Smooth muscle cell (in vitro differentiated cells): Measurements from ENCODE around the gene CFAP20DC. TPM values are rescaled to one million over a fixed set of nuclear protein-coding genes. Genes with fewer than 3 reads are reported as not detected.

Experiments
- DNase-seq: peaks from one replicate; lab custom pipeline; 2025; ENCODE audit not compliant: unreplicated experiment; lab: John Stamatoyannopoulos, UW
- H2AFZ ChIP-seq: fragments of 200-600 bp; sonication (generic); 2 replicates; pipeline ENCODE4 v1.6.0; 2016; ENCODE audit warnings: antibody characterized with exemption, low read depth, mild to moderate bottlenecking
- H3F3A ChIP-seq: fragments of 200-600 bp; sonication (generic); 2 replicates; pipeline ENCODE4 v1.6.0; 2017; ENCODE audit warnings: antibody characterized with exemption, low read depth
- H3K27ac ChIP-seq: fragments of 200-600 bp; sonication (generic); 2 replicates; pipeline ENCODE4 v1.5.1; 2016; ENCODE audit warnings: low read depth, mild to moderate bottlenecking
- H3K27me3 ChIP-seq: fragments of 200-600 bp; sonication (generic); 2 replicates; pipeline ENCODE4 v1.6.1; 2016; ENCODE audit warnings: low read depth, mild to moderate bottlenecking
- H3K36me3 ChIP-seq: fragments of 200-600 bp; sonication (generic); 2 replicates; pipeline ENCODE4 v1.5.1; 2016; ENCODE audit warnings: low read depth
- H3K4me1 ChIP-seq: fragments of 200-600 bp; sonication (generic); 2 replicates; pipeline ENCODE4 v1.5.1; 2016; ENCODE audit warnings: low read depth
- H3K4me2 ChIP-seq: fragments of 200-600 bp; sonication (generic); 2 replicates; pipeline ENCODE4 v1.6.0; 2016; ENCODE audit warnings: mild to moderate bottlenecking
- H3K4me3 ChIP-seq: fragments of 200-600 bp; sonication (generic); 2 replicates; pipeline ENCODE4 v1.5.1; 2016; ENCODE audit warnings: mild to moderate bottlenecking
- H3K79me2 ChIP-seq: fragments of 200-600 bp; sonication (generic); 2 replicates; pipeline ENCODE4 v1.6.0; 2016; ENCODE audit warnings: low read depth, mild to moderate bottlenecking
- H3K9ac ChIP-seq: fragments of 200-600 bp; sonication (generic); 2 replicates; pipeline ENCODE4 v1.6.0; 2016; ENCODE audit warnings: low read depth
- H3K9me3 ChIP-seq: fragments of 200-600 bp; sonication (generic); replicated peaks from 2 replicates; pipeline ENCODE4 v1.5.1; 2016; ENCODE audit warnings: low read depth
- H4K20me1 ChIP-seq: fragments of 200-600 bp; sonication (generic); 2 replicates; pipeline ENCODE4 v1.6.0; 2016; ENCODE audit warnings: low read depth
- WGBS: methylation state at CpG from one replicate; pipeline ENCODE4 v1.1.7; 2016; ENCODE audit warnings: low lambda C conversion rate; 5-methylcytosine and 5-hydroxymethylcytosine counted together
- polyA plus RNA-seq: library from polyadenylated mRNA; unstranded; fragments of >200 nt; fragmentation: Nextera tagmentation; extraction: Ambion mirVana; gene quantifications from 2 replicates; pipeline ENCODE4 v1.2.1, GENCODE V29; 2016
- total RNA-seq: library from RNA; depleted of rRNA; stranded (reverse); fragments of >200 nt; gene quantifications from 2 replicates; pipeline ENCODE4 v1.2.3, GENCODE V29; 2014
- TF ChIP-seq, protein P1 (sequence below): fragments of 200-600 bp; sonication (generic); IDR thresholded peaks from 2 replicates; pipeline ENCODE4 v1.5.1; 2017; ENCODE audit warnings: borderline replicate concordance, mild to moderate bottlenecking, antibody characterized with exemption; ENCODE audit not compliant: insufficient read depth, poor library complexity, severe bottlenecking

Gene CFAP20DC
- total and polyA plus RNA-seq, 2 experiments from 2014 or later = 7.9 to 11.6 TPM

GRCh38 chr3:58723173-58723572 is 326.7 kb downstream of the CFAP20DC start:
- Histone ChIP-seq H3K27me3 (no peaks in the 10 kb centered on the region), H4K20me1 (no peaks in the 10 kb centered on the region), H3K79me2 (no peaks in the 10 kb centered on the region), H3K4me3 (no peak overlapping the region), H3F3A (no peaks in the 10 kb centered on the region), H3K4me1 (peaks cover 5% of the 10 kb centered on the region), H3K36me3 (no peaks in the 10 kb centered on the region), H3K4me2 (no peak overlapping the region), H3K27ac (no peak overlapping the region), H2AFZ (no peak overlapping the region), H3K9ac (no peak overlapping the region), H3K9me3 (no peaks in the 10 kb centered on the region)
- DNase-seq = no peak
- WGBS = 82% methylated on average over 3 of the region's 3 CpGs
- TF ChIP-seq, protein P1, sequence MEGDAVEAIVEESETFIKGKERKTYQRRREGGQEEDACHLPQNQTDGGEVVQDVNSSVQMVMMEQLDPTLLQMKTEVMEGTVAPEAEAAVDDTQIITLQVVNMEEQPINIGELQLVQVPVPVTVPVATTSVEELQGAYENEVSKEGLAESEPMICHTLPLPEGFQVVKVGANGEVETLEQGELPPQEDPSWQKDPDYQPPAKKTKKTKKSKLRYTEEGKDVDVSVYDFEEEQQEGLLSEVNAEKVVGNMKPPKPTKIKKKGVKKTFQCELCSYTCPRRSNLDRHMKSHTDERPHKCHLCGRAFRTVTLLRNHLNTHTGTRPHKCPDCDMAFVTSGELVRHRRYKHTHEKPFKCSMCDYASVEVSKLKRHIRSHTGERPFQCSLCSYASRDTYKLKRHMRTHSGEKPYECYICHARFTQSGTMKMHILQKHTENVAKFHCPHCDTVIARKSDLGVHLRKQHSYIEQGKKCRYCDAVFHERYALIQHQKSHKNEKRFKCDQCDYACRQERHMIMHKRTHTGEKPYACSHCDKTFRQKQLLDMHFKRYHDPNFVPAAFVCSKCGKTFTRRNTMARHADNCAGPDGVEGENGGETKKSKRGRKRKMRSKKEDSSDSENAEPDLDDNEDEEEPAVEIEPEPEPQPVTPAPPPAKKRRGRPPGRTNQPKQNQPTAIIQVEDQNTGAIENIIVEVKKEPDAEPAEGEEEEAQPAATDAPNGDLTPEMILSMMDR = no peak

- H3K27ac ChIP-seq = no peak overlapping the region
- 72% methylated on average over 4 of the region's 4 CpGs for WGBS
- DNase-seq = no peak
- no peak overlapping the region for H2AFZ ChIP-seq
- no peaks in the 10 kb centered on the region for H3K36me3 ChIP-seq
- TF ChIP-seq, protein P1 = no peak
- H3K4me3 ChIP-seq = no peak overlapping the region
- no peaks in the 10 kb centered on the region for H3F3A ChIP-seq
- H4K20me1 ChIP-seq = no peaks in the 10 kb centered on the region
- peaks cover 5% of the 10 kb centered on the region for H3K4me1 ChIP-seq
- no peaks in the 10 kb centered on the region for H3K27me3 ChIP-seq
- no peak overlapping the region for H3K4me2 ChIP-seq
- no peaks in the 10 kb centered on the region for H3K79me2 ChIP-seq
- no peaks in the 10 kb centered on the region for H3K9me3 ChIP-seq
- H3K9ac ChIP-seq = no peak overlapping the region
These were observed 327.3 kb downstream of the CFAP20DC start for GRCh38 chr3:58722561-58722960.

DNA sequence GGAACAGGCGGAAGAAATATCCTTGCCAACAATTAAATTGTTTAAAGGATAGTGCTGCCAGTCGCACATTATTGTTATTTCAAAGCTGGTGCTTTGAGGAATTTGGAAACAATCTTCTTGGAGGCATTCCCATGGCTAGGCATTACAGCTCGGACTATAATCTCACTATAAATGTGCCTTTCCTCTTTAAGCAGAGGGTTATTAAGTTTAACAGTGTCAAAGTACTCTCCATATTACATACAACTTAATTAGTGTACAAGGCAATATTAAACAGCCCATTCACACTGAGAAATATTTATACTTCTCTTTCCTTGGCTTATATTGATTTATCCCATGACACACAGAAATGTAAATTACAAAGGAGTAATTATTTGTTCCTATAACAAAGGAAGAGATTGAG is 329.3 kb downstream of the CFAP20DC start:
- Histone ChIP-seq H3K9me3 (no peaks in the 10 kb centered on the region), H3K36me3 (no peaks in the 10 kb centered on the region), H3K4me2 (no peak overlapping the region), H3K4me1 (peaks cover 5% of the 10 kb centered on the region), H4K20me1 (no peaks in the 10 kb centered on the region), H3K27ac (no peak overlapping the region), H3K27me3 (no peaks in the 10 kb centered on the region), H3K4me3 (no peak overlapping the region), H3F3A (no peaks in the 10 kb centered on the region), H2AFZ (no peak overlapping the region), H3K79me2 (no peaks in the 10 kb centered on the region), H3K9ac (no peak overlapping the region)
- DNase-seq = no peak
- 93% methylated on average over 3 of the region's 3 CpGs for WGBS
- TF ChIP-seq, protein P1 = no peak

- H3K9me3 ChIP-seq = no peaks in the 10 kb centered on the region
- WGBS = 39% methylated on average over 2 of the region's 2 CpGs
- no peak for DNase-seq
- H3K79me2 ChIP-seq = no peaks in the 10 kb centered on the region
- H3K27me3 ChIP-seq = no peaks in the 10 kb centered on the region
- no peaks in the 10 kb centered on the region for H3K36me3 ChIP-seq
- no peak overlapping the region for H3K27ac ChIP-seq
- H2AFZ ChIP-seq = no peak overlapping the region
- H3K4me2 ChIP-seq = no peak overlapping the region
- no peaks in the 10 kb centered on the region for H4K20me1 ChIP-seq
- no peaks in the 10 kb centered on the region for H3F3A ChIP-seq
- TF ChIP-seq, protein P1 = no peak
- no peak overlapping the region for H3K9ac ChIP-seq
- H3K4me3 ChIP-seq = no peak overlapping the region
- H3K4me1 ChIP-seq = peaks cover 5% of the 10 kb centered on the region
These were observed 330.1 kb downstream of the CFAP20DC start for GRCh38 chr3:58719684-58720083.
